IPS-18a (cell line): ENCODE measurements around the gene PCSK2.

Source experiments
- H3K27ac ChIP-seq: one replicate; pipeline ENCODE4 v1.5.1; 2013; ENCODE audit warnings: low read length
- H3K27me3 ChIP-seq: one replicate; pipeline ENCODE4 v1.6.1; 2013; ENCODE audit warnings: mild to moderate bottlenecking, low read length; ENCODE audit not compliant: control insufficient read depth, insufficient read depth
- H3K36me3 ChIP-seq: one replicate; pipeline ENCODE4 v1.6.1; 2013; ENCODE audit warnings: low read depth, low read length; ENCODE audit not compliant: control insufficient read depth
- H3K4me1 ChIP-seq: one replicate; pipeline ENCODE4 v1.6.1; 2013; ENCODE audit warnings: low read depth, low read length; ENCODE audit not compliant: control insufficient read depth
- H3K4me3 ChIP-seq: one replicate; pipeline ENCODE4 v1.5.1; 2013; ENCODE audit warnings: low read length
- H3K9ac ChIP-seq: one replicate; pipeline ENCODE4 v1.6.1; 2013; ENCODE audit warnings: mild to moderate bottlenecking, low read length, moderate library complexity
- H3K9me3 ChIP-seq: one replicate; pipeline ENCODE4 v1.6.1; 2013; ENCODE audit warnings: low read depth, low read length; ENCODE audit not compliant: control insufficient read depth

The PCSK2 gene

GRCh38 chr20:17407550-17407949, 180.7 kb downstream of the PCSK2 start:
- no peak overlapping the region for H3K9ac ChIP-seq
- no peaks in the 10 kb centered on the region for H3K4me1 ChIP-seq
- no peaks in the 10 kb centered on the region for H3K36me3 ChIP-seq
- H3K4me3 ChIP-seq: no peak overlapping the region
- no peaks in the 10 kb centered on the region for H3K27me3 ChIP-seq
- no peak overlapping the region for H3K27ac ChIP-seq
- H3K9me3 ChIP-seq: no peaks in the 10 kb centered on the region

- H3K9me3 ChIP-seq: no peaks in the 10 kb centered on the region
- no peaks in the 10 kb centered on the region for H3K27me3 ChIP-seq
- H3K27ac ChIP-seq: no peak overlapping the region
- H3K36me3 ChIP-seq: no peaks in the 10 kb centered on the region
- H3K9ac ChIP-seq: no peak overlapping the region
- no peaks in the 10 kb centered on the region for H3K4me1 ChIP-seq
- H3K4me3 ChIP-seq: no peak overlapping the region
These were observed 190.4 kb downstream of the PCSK2 start for GRCh38 chr20:17417225-17417624.

- H3K27me3 ChIP-seq: no peaks in the 10 kb centered on the region
These were observed 191.9 kb downstream of the PCSK2 start for GRCh38 chr20:17418737-17419136.

GRCh38 chr20:17419479-17420041, 192.7 kb downstream of the PCSK2 start:
- H3K9ac ChIP-seq: no peak overlapping the region
- H3K4me1 ChIP-seq: no peaks in the 10 kb centered on the region
- no peaks in the 10 kb centered on the region for H3K27me3 ChIP-seq
- no peaks in the 10 kb centered on the region for H3K36me3 ChIP-seq
- no peak overlapping the region for H3K4me3 ChIP-seq
- H3K27ac ChIP-seq: no peak overlapping the region
- no peaks in the 10 kb centered on the region for H3K9me3 ChIP-seq

More at GRCh38 chr20:17418737-17419136, 191.9 kb downstream of the PCSK2 start:
- no peak overlapping the region for H3K9ac ChIP-seq
- H3K4me3 ChIP-seq: no peak overlapping the region
- no peaks in the 10 kb centered on the region for H3K36me3 ChIP-seq
- no peaks in the 10 kb centered on the region for H3K4me1 ChIP-seq
- no peak overlapping the region for H3K27ac ChIP-seq
- H3K9me3 ChIP-seq: no peaks in the 10 kb centered on the region

- Histone ChIP-seq H3K4me1 (no peaks in the 10 kb centered on the region), H3K9ac (no peak overlapping the region), H3K4me3 (no peak overlapping the region), H3K9me3 (no peaks in the 10 kb centered on the region), H3K36me3 (no peaks in the 10 kb centered on the region), H3K27me3 (no peaks in the 10 kb centered on the region), H3K27ac (no peak overlapping the region)
These were observed 194.7 kb downstream of the PCSK2 start for GRCh38 chr20:17421493-17421892.

GRCh38 chr20:17423782-17424181, 196.9 kb downstream of the PCSK2 start:
- Histone ChIP-seq H3K9ac (no peak overlapping the region), H3K4me3 (no peak overlapping the region), H3K4me1 (no peaks in the 10 kb centered on the region), H3K36me3 (no peaks in the 10 kb centered on the region), H3K27ac (no peak overlapping the region), H3K27me3 (no peaks in the 10 kb centered on the region), H3K9me3 (no peaks in the 10 kb centered on the region)

- no peaks in the 10 kb centered on the region for H3K27me3 ChIP-seq
- peaks cover 12% of the 10 kb centered on the region for H3K4me1 ChIP-seq
- H3K36me3 ChIP-seq: no peaks in the 10 kb centered on the region
- no peak overlapping the region for H3K4me3 ChIP-seq
- H3K27ac ChIP-seq: no peak overlapping the region
- H3K9ac ChIP-seq: no peak overlapping the region
- no peaks in the 10 kb centered on the region for H3K9me3 ChIP-seq
These were observed 200.8 kb downstream of the PCSK2 start for GRCh38 chr20:17427638-17428037.

- H3K9me3 ChIP-seq: no peaks in the 10 kb centered on the region
- no peak overlapping the region for H3K9ac ChIP-seq
- H3K4me3 ChIP-seq: no peak overlapping the region
- H3K4me1 ChIP-seq: peaks cover 12% of the 10 kb centered on the region
- H3K27me3 ChIP-seq: no peaks in the 10 kb centered on the region
- no peaks in the 10 kb centered on the region for H3K36me3 ChIP-seq
- H3K27ac ChIP-seq: no peak overlapping the region
These were observed 203.5 kb downstream of the PCSK2 start for GRCh38 chr20:17430125-17430950.

GRCh38 chr20:17431621-17432364, 205.0 kb downstream of the PCSK2 start:
- no peaks in the 10 kb centered on the region for H3K36me3 ChIP-seq
- H3K9ac ChIP-seq: no peak overlapping the region
- no peaks in the 10 kb centered on the region for H3K9me3 ChIP-seq
- H3K4me3 ChIP-seq: no peak overlapping the region
- H3K4me1 ChIP-seq: peaks cover 12% of the 10 kb centered on the region
- H3K27ac ChIP-seq: no peak overlapping the region
- no peaks in the 10 kb centered on the region for H3K27me3 ChIP-seq

GRCh38 chr20:17436664-17437063, 209.8 kb downstream of the PCSK2 start:
- peaks cover 1% of the 10 kb centered on the region for H3K4me1 ChIP-seq
- no peak overlapping the region for H3K27ac ChIP-seq
- no peaks in the 10 kb centered on the region for H3K9me3 ChIP-seq
- H3K27me3 ChIP-seq: no peaks in the 10 kb centered on the region
- H3K4me3 ChIP-seq: no peak overlapping the region
- no peaks in the 10 kb centered on the region for H3K36me3 ChIP-seq
- H3K9ac ChIP-seq: no peak overlapping the region

- H3K27ac ChIP-seq: no peak overlapping the region
- no peak overlapping the region for H3K9ac ChIP-seq
- H3K27me3 ChIP-seq: no peaks in the 10 kb centered on the region
- H3K36me3 ChIP-seq: no peaks in the 10 kb centered on the region
- no peaks in the 10 kb centered on the region for H3K9me3 ChIP-seq
- H3K4me1 ChIP-seq: no peaks in the 10 kb centered on the region
- H3K4me3 ChIP-seq: no peak overlapping the region
These were observed 210.4 kb downstream of the PCSK2 start for GRCh38 chr20:17437251-17437650.
